Measurements from ENCODE around the gene CACNA1D. TPM values are rescaled to one million over a fixed set of nuclear protein-coding genes. Genes with fewer than 3 reads are reported as not detected.

The CACNA1D gene
- polyA plus RNA-seq, 1 donor (not counting 4 experiments of a cell fraction or from before 2014, with no cell fraction given): 0.20 TPM

- dilution Hi-C loops (cut with MboI; ENCODE audit: extremely low pct_ligation_motif_present, low sequenced_read_pairs): no loop called here
Measured at GRCh38 chr3:53649816-53650215, 155.4 kb downstream of the CACNA1D start.

GRCh38 chr3:53650424-53650823 is 156.0 kb downstream of the CACNA1D start:
- dilution Hi-C loops (cut with MboI; ENCODE audit: extremely low pct_ligation_motif_present, low sequenced_read_pairs): no loop called here

More at GRCh38 chr3:53649816-53650215, 155.4 kb downstream of the CACNA1D start:
- no peak overlapping the region for H3K9ac ChIP-seq (ENCODE audit: control insufficient read depth, extremely low read depth, insufficient read depth, low read length)
- H3K9me3 ChIP-seq (ENCODE audit: control insufficient read depth, low read depth, low read length): no peaks in the 10 kb centered on the region
- peaks cover 11% of the 10 kb centered on the region for H3K27me3 ChIP-seq (ENCODE audit: control insufficient read depth, extremely low read depth, insufficient read depth, low read length)
- no peak overlapping the region for H3K4me3 ChIP-seq (ENCODE audit: control insufficient read depth in 2 of 3, extremely low read depth in 1 of 3, insufficient read depth in 2 of 3, low read depth in 1 of 3, low read length in 3 of 3)
- no peak for FAIRE-seq
- H3K36me3 ChIP-seq (ENCODE audit: control insufficient read depth in 2 of 2, extremely low read depth in 1 of 2, insufficient read depth in 2 of 2, low read length in 2 of 2): no peaks in the 10 kb centered on the region
- no peaks in the 10 kb centered on the region for H3K79me2 ChIP-seq (ENCODE audit: control insufficient read depth, insufficient read depth, low read length)
- H3K4me2 ChIP-seq (ENCODE audit: control insufficient read depth, extremely low read depth, insufficient read depth, low read depth, low read length): no peak overlapping the region
- H3K27ac ChIP-seq (ENCODE audit: control insufficient read depth, insufficient read depth, low read length): no peak overlapping the region
- H3K4me1 ChIP-seq (ENCODE audit: control insufficient read depth, extremely low read depth, insufficient read depth, low read length): no peaks in the 10 kb centered on the region
- no peaks in the 10 kb centered on the region for H3K9me1 ChIP-seq (ENCODE audit: control insufficient read depth, extremely low read depth, insufficient read depth, low read length)
- no peak overlapping the region for H2AFZ ChIP-seq (ENCODE audit: control insufficient read depth, low read length)
- TF ChIP-seq EZH2 (IDR thresholded peaks at IDR 0.05; ENCODE audit: low read length) (no peak), CTCF (optimal IDR thresholded peaks at IDR 0.05 in 1 of 3, IDR thresholded peaks at IDR 0.05 in 1 of 3, conservative IDR thresholded peaks at IDR 0.05 in 1 of 3; ENCODE audit: extremely low read depth in 1 of 3, insufficient read depth in 2 of 3, low read length in 3 of 3) (no peak)
- no peaks in the 10 kb centered on the region for H4K20me1 ChIP-seq (ENCODE audit: control insufficient read depth, extremely low read depth, insufficient read depth, low read length)
- no peak for DNase-seq (ENCODE audit: low read depth, low spot score)

More at GRCh38 chr3:53650424-53650823, 156.0 kb downstream of the CACNA1D start:
- Histone ChIP-seq H3K9ac (ENCODE audit: control insufficient read depth, extremely low read depth, insufficient read depth, low read length) (no peak overlapping the region), H4K20me1 (ENCODE audit: control insufficient read depth, extremely low read depth, insufficient read depth, low read length) (no peaks in the 10 kb centered on the region), H3K27me3 (ENCODE audit: control insufficient read depth, extremely low read depth, insufficient read depth, low read length) (peaks cover 11% of the 10 kb centered on the region), H3K36me3 (ENCODE audit: control insufficient read depth in 2 of 2, extremely low read depth in 1 of 2, insufficient read depth in 2 of 2, low read length in 2 of 2) (no peaks in the 10 kb centered on the region), H3K4me3 (ENCODE audit: control insufficient read depth in 2 of 3, extremely low read depth in 1 of 3, insufficient read depth in 2 of 3, low read depth in 1 of 3, low read length in 3 of 3) (no peak overlapping the region), H3K9me1 (ENCODE audit: control insufficient read depth, extremely low read depth, insufficient read depth, low read length) (no peaks in the 10 kb centered on the region), H3K79me2 (ENCODE audit: control insufficient read depth, insufficient read depth, low read length) (no peaks in the 10 kb centered on the region), H2AFZ (ENCODE audit: control insufficient read depth, low read length) (no peak overlapping the region), H3K27ac (ENCODE audit: control insufficient read depth, insufficient read depth, low read length) (no peak overlapping the region), H3K4me2 (ENCODE audit: control insufficient read depth, extremely low read depth, insufficient read depth, low read depth, low read length) (no peak overlapping the region), H3K4me1 (ENCODE audit: control insufficient read depth, extremely low read depth, insufficient read depth, low read length) (no peaks in the 10 kb centered on the region), H3K9me3 (ENCODE audit: control insufficient read depth, low read depth, low read length) (no peaks in the 10 kb centered on the region)
- no peak for FAIRE-seq
- TF ChIP-seq CTCF (optimal IDR thresholded peaks at IDR 0.05 in 1 of 3, IDR thresholded peaks at IDR 0.05 in 1 of 3, conservative IDR thresholded peaks at IDR 0.05 in 1 of 3; ENCODE audit: extremely low read depth in 1 of 3, insufficient read depth in 2 of 3, low read length in 3 of 3) (no peak), EZH2 (IDR thresholded peaks at IDR 0.05; ENCODE audit: low read length) (no peak)
- DNase-seq (ENCODE audit: low read depth, low spot score): no peak
